ENCODE data around the gene GPR148.
"Not testable (repeated sequence)": the region's sequence is repeated elsewhere in the genome, so short reads cannot be mapped to it uniquely, and the experiment has no call there.

The GPR148 gene, protein sequence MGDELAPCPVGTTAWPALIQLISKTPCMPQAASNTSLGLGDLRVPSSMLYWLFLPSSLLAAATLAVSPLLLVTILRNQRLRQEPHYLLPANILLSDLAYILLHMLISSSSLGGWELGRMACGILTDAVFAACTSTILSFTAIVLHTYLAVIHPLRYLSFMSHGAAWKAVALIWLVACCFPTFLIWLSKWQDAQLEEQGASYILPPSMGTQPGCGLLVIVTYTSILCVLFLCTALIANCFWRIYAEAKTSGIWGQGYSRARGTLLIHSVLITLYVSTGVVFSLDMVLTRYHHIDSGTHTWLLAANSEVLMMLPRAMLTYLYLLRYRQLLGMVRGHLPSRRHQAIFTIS

DNA sequence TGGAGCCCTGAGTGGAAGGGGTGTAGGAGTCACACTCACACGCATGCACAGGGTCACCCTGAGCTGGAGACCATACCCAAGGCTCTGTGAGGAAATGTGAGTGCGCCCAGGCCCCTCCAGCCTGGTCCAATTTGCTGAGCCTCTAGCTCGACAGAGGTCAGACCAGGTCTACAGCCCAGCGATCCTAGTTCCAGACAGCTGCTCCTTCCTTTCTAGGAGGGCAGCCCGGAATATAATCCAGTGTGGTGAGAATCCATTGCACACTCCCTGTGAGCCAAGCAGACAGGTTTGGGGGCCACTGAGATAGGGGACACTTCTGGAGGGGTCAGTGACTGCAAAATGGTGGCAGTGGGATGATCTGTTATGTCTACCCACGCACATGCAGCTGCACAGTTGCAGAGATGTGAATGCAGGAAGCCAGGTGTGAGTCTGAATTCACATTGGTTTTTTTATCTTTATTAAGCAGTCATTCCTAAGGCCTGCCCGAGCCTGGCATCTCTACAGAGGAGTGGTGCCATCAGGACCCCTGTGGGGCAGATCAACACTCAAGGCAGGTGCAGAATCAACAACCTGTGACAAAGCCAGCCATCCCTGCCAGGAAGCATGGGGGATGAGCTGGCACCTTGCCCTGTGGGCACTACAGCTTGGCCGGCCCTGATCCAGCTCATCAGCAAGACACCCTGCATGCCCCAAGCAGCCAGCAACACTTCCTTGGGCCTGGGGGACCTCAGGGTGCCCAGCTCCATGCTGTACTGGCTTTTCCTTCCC is at the start of gene GPR148:
GPR148 (plus strand) TSS at position 522 of the 768 bp plus-strand sequence; CDS start at position 604, 82 bp downstream.
- DNase-seq = no peak

DNA sequence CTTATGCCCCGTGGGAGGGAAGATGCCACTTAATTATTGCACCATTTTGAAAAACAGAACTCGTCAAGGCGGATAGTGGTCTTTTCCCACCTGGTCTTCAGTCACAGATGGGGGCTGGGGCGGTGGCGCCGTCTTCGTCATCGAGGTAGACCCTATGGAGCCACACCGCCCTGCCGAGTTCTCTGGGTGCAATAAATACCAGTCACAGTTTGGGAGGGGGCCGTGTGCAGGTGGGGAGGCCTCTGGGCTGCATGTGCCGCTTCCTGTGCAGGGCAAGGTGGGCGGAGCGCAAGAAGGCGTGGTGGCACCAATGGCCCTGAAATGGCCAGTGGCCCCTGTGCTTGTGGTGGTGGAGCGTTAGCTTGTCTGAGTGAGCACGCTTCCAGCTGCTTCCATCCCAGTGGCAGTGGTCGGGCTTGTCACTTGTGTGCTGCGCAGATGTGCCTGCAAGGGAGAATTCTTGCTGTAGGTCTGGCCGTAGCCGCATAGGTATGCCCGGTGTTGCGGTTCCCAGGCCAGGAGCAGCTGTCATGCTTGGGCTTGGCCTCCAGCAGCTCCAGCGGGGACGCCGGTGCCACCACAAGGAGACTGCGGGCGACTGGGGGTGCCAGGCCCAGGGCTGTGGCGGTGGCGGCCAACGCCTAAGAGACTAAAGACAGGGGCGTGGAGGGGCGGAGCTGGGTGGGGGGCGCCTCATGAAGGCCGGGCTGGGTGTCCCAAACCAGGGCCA is 36.7 kb upstream of the GPR148 start:
- DNase-seq = not testable (repeated sequence)

DNA sequence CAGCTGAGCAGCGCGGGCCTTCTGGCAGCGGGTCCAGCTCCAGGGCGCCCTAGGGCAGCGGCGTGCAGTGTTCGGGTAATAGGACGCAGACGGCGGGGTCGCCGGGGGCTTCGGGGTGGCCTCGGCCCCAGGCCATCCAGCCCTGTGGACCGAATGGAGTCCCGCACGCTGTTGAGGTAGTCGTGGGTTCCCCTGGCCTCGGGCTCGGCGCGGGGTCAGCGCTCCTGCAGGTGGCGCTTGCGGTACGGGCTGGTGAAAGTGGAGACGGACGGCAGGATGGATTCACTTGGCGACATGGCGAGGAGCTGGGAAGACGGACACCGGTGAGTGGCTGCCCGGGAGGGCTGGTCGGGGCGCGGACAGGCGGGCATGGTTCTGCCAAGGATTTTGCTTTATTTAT is 35.4 kb upstream of the GPR148 start:
- not testable (repeated sequence) for DNase-seq

DNA sequence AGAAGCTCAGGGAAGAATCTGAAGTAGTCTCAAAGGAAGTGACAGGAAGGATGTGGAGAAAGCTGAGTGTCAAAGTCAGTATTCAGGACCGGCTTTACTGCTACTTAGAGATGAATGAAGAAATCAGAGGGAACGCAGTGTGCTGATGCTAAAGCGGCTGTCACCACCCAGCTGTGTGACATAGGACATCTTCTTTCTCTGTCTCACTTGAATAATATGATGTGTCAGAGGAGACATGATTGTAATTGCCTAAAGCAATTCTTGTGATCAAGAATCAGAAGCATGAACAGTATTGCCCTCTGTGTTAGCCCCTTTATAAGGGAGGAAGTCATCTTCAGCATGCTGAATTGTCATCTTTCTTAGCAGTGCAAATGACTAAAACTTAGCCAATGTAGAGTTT is 25.6 kb upstream of the GPR148 start:
- DNase-seq = not testable (repeated sequence)

DNA sequence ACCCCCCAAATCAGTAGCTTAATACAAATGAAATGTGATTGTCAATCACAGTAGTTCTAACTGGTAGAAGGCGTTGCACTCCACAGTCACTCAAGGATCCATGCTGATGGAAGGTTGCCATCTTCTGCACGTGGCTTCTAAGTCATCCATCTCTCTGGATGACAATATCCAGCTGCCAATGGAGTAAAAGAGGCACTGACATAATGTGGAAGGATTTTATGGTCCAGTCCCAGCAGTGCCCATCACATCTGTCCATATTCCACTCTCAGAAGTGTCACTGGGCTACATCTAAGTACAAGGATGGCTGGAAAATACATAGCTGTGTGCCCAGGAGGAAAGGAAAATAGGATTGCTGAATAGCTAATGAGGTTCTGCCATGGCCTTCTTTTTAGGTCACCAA is 14.1 kb upstream of the GPR148 start:
- DNase-seq = not testable (repeated sequence)

DNA sequence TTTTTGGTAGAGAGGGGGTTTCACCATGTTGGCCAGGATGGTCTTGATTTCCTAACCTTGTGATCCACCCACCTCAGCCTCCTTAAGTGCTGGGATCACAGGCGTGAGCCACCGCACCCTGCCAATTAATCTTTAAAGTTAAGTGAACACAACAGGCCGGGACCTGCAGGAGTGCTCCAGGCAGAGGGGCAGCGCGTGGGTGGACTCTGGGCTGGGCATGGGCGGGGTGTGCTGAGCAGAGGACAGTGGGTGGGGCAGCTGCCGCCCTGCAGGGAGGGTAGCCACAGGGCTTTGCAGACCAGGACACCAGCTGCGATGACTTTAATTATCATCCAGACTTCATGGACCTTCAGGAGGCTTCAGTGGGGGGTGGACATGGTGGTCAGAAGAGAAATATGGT is 8.8 kb upstream of the GPR148 start:
- DNase-seq = no peak

DNA sequence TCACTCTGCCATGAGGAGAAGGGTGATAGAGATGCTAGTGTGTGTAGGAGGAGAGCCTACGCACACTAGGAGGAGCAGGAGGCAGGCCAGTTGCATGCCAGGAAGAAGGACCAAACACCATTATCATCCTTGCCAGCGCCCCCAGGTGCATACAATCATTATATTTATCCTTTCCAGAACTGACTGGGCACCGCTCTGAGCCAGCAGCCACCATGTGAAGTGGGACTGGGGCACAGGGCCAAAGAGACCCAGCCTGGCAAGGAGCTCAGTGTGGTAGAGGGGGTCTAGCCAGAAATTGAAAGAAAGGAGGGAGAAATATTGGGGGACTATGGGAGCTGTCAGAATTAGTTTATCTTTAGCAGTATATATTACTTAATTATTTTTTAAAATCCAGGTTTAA is 8.3 kb upstream of the GPR148 start:
- no peak for DNase-seq

DNA sequence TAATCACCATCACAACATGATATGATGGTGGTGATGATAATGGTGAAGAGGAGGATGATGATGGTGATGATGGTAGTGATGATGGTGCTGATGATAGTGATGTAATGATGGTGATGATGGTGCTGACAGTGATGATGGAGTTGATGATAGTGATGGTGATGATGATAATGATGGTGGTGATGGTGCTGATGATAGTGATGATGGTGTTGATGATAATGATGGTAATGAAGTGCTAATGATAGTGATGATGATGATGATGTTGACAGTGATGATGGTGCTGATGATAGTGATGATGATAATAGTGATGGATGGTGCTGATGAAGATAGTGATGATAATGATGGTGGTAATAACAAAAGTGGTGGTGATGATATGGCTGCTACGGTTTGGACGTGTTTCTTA is 4.4 kb upstream of the GPR148 start:
- DNase-seq = no peak

DNA sequence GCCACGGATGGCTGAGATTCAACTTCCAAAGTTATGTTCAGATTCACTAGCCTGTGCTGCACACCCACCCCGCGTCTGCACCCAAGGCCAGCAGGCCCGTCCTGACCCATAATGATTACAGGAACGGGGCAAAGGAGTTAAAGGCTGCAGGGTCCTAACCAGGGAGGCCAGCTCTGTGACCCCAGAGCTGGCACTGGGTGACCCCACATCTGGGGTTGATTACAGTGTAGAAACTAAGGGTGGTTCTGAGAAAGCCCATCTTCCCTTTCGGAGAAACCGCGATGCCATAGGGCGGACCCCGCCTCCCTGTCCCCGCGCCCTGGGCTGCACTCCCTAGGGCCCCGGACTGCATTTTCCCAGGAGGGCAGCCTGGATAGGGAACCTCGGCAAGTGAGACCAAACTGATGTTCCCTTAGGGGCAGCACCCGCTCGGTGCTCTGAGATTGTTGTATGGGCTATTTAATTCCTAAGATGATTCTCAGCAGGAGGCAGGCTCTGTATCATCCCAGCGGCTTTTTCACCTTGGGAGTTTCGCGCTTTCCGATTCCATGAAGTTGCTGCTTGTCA is 2.2 kb upstream of the GPR148 start:
- DNase-seq = no peak

DNA sequence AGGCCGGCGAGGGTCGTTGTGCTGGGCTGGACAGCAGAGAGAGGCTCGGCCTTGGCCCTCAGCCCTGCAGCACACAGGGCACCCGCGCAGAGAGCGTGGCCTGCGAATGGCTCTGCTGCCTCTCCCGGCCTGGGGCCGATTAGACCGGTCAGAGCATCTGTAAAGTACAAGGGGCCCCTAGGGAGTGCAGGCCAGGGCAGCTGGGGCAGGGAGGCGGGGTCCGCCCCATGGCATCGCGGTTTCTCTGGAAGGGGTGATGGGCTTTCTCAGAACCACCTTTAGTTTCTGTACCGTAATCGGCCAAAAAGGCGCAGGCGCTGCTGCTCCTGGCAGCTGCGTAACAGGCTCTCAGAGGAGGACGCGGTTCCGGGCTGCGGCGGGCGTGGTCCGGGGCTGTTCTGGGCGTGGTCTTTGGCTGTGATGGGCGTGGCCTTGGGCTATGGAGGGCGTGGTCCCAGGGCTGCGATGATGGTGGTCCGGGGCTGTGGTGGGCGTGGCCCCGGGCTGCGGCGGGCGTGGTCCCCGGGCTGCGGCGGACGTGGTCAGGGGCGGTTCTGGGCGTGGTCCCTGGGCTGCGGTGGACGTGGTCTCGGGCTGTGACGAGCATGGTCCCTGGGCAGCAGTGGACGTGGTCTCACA is 1.5 kb upstream of the GPR148 start:
- no peak for DNase-seq

DNA sequence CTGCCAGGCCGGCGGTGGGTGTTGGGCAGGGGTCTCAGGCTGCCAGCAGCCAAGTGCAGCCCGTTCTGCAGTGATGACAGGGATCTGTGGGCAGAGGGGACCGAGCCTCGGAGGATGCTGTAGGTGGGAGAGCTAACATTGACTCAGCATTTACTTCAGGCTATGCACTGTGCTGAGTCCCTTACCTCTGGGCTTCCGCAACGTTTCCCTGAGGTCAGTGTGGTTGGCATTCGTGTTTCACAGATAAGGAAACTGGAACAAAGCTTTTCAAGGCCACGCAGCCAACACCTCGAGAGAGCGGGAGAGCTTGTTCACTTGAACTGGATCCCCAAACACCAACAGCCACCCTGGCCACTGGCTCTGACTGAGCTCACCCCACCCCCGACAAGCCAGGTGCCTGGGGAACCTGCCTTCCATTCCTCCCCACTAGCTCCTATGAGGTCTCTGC is 839 bp upstream of the GPR148 start:
- no peak for DNase-seq

DNA sequence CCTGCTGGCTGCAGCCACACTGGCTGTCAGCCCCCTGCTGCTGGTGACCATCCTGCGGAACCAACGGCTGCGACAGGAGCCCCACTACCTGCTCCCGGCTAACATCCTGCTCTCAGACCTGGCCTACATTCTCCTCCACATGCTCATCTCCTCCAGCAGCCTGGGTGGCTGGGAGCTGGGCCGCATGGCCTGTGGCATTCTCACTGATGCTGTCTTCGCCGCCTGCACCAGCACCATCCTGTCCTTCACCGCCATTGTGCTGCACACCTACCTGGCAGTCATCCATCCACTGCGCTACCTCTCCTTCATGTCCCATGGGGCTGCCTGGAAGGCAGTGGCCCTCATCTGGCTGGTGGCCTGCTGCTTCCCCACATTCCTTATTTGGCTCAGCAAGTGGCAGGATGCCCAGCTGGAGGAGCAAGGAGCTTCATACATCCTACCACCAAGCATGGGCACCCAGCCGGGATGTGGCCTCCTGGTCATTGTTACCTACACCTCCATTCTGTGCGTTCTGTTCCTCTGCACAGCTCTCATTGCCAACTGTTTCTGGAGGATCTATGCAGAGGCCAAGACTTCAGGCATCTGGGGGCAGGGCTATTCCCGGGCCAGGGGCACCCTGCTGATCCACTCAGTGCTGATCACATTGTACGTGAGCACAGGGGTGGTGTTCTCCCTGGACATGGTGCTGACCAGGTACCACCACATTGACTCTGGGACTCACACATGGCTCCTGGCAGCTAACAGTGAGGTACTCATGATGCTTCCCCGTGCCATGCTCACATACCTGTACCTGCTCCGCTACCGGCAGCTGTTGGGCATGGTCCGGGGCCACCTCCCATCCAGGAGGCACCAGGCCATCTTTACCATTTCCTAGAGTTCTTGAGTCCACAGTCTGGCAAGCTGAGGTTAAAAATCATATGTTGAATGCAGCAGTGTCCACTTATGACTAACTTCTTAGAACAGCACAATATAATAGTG is 741 bp downstream of the GPR148 start:
- DNase-seq = no peak

DNA sequence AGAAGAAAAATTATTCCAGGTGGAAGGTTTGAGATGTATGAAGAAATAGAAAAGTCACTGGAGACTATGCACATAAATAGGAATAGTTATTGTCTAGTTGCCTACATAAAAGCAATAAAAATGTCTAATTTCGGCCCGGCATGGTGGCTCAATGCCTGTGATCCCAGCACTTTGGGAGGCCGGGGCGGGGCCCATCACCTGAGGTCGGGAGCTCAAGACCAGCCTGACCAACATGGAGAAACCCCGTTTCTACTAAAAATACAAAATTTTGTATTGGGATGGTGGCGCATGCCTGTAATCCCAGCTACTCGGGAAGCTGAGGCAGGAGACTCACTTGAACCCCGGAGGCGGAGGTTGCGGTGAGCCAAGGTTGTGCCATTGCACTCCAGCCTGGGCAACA is 3.4 kb downstream of the GPR148 start:
- not testable (repeated sequence) for DNase-seq

DNA sequence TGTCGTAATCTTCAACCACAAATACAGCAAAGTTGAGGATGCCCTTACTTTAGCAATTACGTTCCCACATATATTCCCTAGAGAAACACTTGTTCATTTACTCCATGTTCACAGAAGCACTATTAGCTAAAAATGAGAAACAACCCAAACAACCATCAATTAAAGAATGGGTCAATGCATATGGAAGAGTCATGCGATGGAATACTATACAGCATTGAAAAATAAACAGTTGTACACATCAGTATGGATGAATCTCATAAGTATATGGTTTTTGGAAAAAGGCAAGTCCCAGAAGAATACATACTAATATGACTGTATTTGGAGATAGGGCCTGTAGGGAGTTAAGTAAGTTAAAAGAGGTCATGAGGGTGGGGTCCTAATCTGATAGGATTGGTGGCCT is 6.3 kb downstream of the GPR148 start:
- no peak for DNase-seq

DNA sequence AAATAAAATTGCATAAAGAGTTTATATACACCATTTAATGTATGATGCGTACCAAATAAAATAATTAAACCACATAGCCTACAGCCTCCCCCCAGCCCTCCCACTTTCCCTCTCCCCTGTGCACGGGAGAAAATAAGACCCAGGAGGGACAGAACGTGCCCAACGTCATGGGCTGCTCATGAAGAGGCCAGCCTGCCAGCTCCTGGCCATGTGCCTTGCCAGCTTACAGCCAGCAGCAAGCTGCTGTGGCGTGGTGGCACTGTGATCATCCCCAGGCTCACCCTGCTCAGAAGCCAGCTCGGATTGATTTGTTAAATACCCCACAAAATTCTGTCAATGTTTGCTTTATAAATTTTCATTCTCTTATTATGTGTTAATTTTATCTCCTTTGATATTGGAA is 7.6 kb downstream of the GPR148 start:
- DNase-seq = no peak

DNA sequence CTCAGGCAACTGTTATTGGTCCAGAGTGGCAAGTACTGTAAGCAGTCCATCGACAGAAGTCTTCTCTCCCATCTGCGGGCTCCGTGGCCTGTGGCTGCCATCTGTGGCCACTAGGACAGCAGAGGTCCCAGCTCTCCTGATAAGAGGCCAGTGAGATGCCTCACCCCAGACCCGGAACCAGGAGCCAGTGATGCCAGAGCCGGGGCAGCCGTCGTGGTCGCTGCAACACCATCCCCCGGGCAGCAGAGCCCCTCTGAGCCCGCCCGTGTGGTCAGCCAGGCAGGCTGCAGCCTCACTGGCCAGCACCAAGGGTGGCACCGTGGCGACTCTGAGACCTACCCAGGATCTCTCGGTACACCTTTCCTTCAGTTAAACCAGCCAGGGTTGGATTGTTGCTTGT is 8.7 kb downstream of the GPR148 start:
- DNase-seq = no peak

DNA sequence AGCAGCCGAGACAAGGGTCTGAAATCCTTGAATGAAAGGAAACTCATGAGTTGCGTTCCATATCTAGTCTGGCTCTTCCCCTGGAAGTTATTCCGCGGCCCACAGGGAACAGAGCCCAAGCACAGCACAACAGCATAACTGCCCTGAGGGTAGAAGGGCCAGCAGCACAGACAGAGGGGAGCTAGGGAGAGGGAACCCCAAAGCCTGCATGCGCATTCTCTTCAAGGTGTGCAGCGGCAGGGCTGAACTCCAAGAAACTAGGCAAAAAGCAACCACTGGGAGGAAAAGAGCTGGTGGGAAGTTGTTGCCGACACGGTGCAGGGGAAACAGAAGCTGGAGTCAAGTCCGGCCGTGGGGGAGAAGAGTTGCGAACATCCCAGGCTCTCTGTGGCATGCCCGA is 11.8 kb downstream of the GPR148 start:
- no peak for DNase-seq

DNA sequence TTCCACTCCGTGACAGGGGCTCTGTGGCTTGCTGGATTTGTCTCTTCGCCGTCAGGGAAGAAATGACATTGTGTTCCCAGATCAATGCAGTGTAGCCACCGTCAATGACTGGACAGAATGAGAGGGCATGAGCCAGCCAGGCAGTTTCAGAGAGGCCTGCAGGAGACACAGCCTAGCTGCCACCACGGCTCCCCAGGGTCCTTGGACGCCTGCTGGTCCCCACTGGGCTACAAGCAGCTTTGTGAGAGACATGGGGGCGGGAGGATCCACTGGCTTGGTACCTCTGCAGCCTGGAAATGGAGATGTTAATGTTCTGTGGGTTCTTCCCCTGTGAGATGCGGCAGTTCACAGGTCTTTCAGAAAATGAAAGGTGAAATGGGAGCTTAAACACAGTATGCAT is 14.4 kb downstream of the GPR148 start:
- DNase-seq = no peak

DNA sequence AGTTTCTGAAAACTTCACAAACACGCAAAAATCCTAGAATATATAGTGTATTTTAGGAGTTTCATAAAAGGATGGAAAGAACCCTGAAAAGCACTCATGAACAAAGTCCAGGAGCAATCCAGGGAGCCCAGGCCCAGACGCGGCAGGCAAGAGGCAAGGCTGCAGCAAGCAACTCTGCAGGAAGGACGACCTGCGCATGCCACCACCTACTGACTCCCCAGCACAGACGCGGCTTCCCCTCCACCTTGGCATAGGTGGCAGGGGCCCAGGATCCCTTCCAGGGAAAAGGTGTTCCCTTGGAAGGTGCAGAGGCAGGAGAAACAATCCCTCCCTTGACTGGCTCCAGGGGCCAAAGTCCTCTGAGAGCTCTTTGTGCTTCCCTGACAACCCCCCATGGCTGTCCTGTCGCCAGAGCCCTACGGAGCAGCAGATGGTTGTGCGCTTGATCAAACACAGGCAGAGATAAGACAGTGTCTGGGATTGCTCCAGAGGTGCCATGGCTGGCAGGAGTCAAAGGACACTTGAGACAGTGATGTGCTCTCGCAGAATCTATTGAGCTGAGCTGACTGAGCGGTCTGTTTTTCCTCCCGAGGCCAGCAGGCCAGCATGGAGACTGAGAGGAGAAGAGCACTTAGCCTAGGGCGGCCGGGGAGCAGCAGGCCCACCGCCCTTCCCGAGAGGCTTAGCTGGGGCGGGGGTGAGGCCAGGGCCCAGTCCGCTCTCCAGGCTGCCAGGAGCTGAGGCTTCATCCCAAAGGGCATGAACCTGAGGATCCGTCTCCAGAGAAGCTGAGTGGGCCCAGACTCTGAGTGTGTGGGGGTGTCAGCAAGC is 15.6 kb downstream of the GPR148 start:
- DNase-seq = no peak

DNA sequence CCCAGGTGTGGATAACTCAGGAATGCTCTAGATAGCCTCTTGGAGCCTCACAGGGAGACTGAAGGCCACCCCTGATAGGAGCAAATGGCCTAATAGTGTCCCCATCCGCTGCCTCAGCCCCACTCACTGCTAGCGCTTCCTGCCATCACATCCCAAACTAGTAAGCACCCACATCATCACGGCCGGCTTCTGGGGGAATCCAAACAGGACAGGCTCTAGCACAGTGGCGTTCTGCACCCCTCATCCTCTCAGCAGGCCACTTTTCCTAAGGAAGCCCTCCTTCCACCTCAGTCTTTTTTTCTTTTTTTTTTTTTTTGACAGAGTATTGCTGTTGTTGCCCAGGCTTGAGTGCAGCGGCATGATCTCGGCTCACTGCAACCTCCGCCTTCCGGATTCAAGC is 20.2 kb downstream of the GPR148 start:
- DNase-seq = no peak

DNA sequence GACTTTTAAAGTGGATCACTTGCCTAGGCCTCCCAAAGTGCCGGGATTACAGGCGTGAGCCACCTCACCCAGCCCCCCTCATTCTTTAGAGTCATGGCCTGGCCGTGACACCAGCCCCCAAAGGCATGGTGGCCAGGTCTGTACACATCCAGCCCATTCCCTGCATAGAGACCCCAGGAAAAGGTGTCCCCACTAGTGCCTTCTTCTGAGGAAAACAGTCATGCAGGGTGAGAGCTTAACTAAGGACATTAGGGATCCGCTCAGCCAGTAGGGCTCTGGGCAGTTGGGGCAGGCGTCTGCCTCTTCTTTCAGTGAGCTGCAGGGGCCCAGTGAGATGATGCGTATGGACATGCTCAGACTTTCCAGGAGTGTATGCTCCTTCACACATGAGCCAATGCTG is 20.8 kb downstream of the GPR148 start:
- no peak for DNase-seq

Measured in 8988T (cell line).